Stimulated activated naive CD4-positive, alpha-beta T cell (primary cell): ENCODE results near the gene XXYLT1.
"Not testable (repeated sequence)": the region's sequence is repeated elsewhere in the genome, so short reads cannot be mapped to it uniquely, and the experiment has no call there.

Experiments
- DNase-seq, 6 experiments: peaks; one replicate each; lab custom pipeline; 2025; lab: John Stamatoyannopoulos, UW

The XXYLT1 gene

DNA sequence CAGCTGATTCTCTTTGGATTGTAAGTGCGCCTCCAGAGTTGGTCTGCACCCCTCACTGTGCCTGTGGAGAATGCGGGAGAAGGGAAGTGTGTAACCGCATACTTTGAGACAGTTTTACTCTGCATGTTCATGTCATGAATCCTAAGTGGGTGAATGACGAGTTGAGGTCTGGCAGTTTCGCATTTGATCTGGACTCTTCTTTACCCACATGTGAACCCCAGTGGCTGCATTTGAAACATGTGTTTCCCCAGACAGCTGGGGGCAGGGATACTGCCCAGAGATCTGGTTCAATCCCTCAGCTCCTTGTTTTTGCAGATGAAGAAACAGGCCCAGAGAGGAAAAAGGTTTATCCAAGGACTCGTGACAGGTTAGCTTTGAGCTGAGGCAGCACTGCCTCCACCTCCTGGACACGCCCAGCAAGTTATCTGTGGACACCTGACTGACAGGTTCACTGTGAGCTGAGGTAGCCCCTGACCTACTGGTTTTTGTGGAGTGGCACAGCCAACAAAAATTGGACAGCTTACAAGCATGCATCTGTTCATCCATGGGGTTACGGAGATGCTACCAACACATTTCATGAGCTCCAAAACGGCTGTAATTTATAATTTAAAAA is 207.3 kb downstream of the XXYLT1 start:
- no peak for DNase-seq

DNA sequence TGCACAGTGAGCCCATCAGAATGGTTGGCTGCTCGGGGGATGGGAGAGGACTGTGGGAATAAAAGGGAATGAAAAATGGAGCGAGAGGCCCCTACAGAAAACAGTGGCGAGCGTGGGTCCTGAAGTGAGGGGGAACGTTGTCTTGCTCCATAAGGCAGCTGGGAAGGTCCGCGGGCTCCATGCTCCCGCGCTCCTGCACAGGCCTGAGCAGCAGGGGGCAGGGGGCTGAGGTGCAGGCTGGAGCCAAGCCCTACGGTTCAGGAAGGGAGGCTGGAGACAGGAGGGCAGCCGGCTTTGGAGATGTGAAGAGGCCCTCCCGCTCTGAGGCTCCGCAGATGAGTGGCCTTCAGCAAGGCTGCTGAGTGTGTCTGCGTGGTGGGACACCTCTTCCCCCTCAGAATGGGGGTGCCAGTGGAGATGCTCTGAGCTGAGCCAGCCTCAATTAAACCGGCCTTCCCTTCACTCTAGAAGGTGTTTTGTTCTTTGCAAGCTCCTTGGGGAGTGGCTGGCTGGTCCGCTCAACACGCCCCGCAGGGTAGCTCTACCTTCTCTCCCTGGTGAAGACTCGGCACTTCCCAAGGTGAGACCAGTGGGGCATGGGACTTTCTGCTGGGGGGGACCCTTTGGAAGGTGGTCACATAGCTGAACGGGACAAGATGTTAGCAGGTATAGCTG is 208.0 kb downstream of the XXYLT1 start:
- DNase-seq, result no peak

- DNase-seq, result no peak
These were observed 209.0 kb downstream of the XXYLT1 start for GRCh38 chr3:195061756-195062655.

- no peak for DNase-seq
These were observed 210.2 kb downstream of the XXYLT1 start for GRCh38 chr3:195060531-195061291.

DNA sequence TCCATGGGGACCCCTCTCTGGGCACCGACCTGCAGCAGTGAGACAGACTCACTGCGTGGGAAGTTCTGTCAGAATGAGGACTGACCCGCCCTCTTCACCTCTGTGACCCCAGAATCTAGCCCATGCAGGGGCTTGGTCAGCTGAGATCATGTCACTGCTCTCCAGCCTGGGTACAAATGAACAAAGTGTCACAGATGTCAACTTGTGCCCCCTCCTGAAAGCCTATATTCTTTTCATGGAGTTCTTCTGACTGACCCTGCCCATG is 210.8 kb downstream of the XXYLT1 start:
- no peak for DNase-seq

DNA sequence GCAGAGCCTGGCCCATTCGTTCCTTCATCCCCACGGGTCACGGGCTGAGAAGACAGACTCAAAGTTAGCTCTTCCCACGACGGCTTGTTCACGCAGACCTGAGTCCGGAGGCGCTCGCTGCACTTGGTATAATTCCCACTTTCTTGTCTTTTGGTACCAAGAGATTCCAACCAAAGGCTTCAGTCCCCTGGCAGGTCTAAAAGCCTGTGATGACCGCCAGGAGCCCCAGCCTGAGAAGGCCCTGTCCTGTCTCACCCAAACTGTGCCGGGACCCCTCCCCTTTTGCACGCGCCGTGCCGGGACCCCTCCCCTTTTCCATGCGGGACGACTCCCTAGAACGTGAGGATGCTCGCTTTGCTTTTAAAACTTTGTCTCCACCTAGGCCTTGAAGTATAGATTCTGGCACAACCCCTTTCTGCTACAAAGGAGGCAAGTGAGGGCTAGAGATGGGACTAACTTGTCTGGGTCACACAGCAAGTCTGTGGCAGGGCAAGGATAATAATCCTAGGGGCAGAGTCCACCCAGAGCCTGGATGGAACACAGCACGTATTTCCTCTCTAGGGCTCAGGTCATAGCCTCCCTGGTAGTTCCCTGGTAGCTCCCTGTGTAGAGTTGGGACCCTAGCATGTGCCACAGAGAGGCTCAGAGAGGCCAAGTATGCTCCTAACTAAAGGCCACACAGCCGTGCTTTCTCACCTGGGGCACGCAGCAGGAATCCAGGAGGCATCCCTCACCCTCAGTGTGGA is 211.3 kb downstream of the XXYLT1 start:
- DNase-seq, result no peak

DNA sequence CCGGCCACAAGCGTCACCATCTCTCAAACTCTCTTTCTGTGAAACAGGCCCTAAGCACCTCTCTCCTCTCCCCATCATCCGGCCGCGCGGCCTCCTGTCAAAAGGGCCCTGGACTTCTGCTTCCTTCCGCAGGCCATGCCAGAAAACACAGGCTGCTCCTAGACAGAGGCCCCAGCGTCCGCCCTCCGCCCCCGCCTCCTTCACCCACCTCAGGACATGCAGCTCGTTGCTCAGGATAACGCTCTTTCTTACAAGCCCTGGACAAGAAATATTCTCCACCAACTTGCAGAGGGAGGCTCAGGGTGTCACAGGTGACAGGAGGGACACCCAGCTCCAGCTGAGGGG is 212.0 kb downstream of the XXYLT1 start:
- DNase-seq, result no peak

DNA sequence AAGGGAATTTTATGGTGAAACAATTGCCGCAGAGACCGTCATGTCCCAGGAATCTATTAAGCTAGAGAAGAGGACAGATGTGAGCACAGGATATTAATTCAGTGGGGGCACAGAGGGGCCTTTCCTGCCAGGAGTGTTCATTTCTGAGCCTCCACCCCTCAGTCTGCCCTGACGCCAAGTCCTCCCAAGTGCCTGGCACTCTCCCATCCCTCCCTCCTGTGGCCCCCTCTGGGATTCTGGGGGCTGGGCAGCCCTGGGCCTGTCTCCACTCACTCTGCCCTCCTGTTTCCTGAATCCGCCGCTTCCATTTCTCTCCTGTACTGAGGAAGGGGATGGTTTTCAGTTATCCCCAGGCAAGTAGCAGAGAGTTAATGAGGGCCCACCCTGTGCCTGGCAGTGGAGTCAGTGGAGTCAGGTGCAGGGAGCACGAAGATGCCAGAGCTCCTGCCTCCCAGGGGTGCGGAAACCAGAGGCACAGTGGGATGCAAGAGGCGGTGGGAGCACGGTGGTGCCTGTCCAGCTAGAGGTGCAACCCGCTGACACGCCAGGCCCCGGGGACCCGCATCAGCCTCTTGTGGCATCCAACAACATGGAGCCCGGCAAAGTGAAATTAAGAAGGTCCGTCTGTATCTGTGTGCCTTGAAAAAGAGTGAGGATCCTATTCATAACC is 212.5 kb downstream of the XXYLT1 start:
- no peak for DNase-seq

GRCh38 chr3:195057716-195058115 is 213.2 kb downstream of the XXYLT1 start:
- DNase-seq, result no peak

- no peak for DNase-seq
These were observed 214.5 kb downstream of the XXYLT1 start for GRCh38 chr3:195056506-195056905.

DNA sequence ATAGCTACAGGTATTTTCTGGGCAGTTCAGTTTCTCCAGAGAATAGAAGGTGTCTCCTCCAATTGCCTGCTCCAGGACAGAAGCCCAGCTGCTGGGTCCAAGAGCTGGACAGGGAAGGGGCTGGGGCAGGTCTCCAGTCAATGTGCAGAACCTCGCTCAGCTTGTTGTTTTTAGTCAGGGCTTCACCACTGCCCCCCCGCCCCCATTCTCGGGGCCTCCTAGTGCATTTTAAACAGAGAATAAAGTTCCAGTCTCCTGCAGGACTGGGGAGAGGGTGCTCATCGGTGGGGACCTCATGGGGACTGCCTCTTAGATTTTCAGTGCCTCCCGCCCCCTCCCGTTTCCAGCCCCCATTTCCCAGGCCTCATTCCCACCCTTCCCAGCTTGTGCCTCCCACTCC is 216.6 kb downstream of the XXYLT1 start:
- DNase-seq, result no peak

DNA sequence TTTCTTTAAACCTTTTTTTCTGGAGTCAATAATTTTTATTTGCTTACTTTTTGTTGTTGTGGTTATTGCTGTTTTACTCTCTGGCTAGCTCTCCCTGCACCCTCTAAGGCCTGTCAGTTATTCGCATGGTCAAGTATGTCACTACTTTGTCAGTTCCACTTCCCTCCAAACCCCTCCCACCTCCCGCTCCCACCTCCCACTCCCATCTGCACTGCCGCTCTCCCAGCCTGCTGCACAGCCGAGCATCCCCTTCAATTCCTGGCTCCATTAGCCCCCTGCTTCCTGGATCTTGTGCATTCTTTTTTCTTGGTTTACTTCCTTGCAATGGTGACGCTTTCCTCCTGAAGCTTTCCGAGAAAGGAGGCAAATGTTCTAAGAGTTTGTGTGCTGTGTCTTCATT is 218.0 kb downstream of the XXYLT1 start:
- DNase-seq, result no peak

- not testable (repeated sequence) for DNase-seq
These were observed 220.7 kb downstream of the XXYLT1 start for GRCh38 chr3:195050296-195050695.

DNA sequence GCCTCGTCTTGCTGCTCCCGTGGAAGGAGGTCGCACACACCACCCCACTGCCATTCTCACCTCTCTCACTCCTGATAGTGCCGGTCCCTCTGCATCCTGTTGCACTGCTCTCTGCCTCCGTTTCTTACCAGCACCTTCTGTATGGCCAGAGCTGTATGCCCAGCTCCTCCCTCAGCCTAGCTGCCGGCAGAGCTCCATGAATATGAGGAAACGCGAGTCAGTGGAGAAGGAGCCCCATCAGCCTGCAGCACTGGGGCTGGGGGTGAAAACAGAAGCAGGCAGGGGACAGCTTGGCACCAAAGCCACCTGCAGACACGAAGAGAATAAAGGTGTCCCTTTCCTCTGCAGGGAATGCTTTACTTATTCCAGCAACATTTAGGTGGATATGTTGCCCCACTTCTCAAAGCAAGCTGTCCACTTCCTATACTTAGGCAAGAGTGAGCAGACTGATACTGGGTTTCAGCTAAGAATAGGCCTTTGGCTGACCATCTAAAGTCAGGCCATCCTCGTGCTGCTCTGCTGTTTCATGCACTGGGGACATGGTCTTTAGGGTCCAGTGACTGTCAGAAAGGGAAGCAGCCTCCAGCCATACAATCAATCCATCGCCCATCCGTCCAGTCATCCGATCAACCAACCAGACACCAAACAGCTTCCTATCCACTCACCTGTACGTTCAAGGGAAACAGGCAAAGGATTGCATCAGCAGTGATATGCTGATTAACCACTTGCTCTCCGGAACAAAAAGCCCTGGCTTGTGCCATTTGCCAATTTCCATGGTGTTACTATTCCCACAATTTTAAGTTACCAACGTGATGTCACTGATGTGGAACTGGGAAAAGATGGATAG is 222.7 kb downstream of the XXYLT1 start:
- no peak for DNase-seq

DNA sequence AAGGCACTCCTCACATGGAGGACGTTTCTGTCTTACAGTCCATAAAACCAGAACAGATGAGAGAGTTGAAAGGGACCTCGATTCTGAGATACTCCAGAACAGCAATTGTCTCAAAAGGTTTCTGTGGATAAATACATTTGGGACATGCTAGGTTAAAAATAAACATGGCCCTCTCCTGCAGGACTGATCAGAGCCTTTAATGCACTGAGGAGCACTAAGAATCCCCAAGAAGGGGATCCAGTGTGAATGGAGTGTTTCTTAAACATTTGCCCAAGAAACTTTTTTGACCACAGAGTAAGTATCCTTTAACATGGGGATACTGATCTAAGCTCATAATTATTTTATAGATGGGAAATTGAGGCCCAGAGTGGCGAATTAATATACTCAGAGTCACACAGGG is 223.4 kb downstream of the XXYLT1 start:
- DNase-seq, result no peak

GRCh38 chr3:195046441-195046840 is 224.5 kb downstream of the XXYLT1 start:
- DNase-seq, result no peak

- no peak for DNase-seq
These were observed 225.3 kb downstream of the XXYLT1 start for GRCh38 chr3:195045481-195046210.

DNA sequence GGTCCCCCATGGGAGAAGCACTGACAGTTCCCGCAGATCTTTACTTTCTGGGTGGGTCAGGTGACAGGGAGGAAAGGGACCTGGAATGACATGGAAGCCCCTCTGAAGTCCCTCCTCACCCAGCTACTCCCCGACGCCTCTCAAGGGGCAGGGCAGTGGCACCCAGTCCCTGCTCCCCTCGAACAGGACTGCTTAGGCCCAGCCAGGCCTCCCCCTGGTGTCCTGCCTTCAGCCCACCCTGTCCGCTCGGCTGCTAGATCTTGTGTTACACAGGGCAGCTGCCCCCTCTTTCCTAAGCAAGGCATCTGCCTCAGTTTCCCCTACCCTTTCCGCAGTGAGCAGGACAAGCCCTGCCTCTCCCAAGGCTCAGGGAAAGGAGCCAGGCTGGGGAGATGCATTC is 226.5 kb downstream of the XXYLT1 start:
- DNase-seq, result no peak

DNA sequence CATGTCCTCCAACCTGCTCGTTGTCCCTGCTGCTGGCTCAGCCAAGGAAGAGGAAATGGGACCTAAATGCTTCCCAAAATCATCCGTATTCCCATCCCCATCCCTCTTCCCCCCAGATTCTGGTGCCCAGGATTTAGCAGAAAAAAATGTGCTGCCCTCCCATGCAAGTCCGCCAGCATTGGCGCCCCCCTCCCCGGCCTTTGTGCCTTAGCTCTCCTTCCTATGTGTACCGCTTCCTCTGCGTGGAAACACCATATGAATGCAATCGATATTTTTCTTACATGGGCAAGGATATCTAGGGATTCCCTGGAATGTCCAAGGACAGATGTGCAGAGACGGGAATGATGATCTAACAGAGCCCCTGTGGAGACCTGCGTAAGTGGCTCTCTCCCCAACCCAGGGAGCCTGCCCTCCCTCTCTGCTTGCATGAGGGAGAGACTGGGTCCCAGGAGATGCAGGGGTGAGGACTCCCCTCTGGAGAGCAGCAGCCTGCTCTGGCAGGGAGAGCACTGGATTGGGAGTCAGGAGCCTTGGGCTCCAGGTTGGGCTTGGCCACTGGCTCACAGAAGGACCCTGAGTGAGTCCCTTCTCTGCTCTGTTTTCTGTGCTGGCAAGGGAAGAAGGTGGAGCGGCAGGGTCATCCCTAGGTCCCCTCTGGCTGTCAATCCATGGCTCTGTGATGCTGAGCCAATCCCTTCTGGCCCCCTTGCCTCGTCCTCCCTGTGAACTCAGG is 227.2 kb downstream of the XXYLT1 start:
- no peak for DNase-seq
